Stomach smooth muscle (tissue), 2 donors: ENCODE measurements around the gene NCAN.
"Not testable (repeated sequence)": the region's sequence is repeated elsewhere in the genome, so short reads cannot be mapped to it uniquely, and the experiment has no call there.

ENCODE experiments used
- H3K27ac ChIP-seq: one replicate; pipeline ENCODE4 v1.7.0; 2013; ENCODE audit warnings: mild to moderate bottlenecking, low read length, inconsistent platforms
- H3K27me3 ChIP-seq, 2 donors: one replicate each; pipeline ENCODE4 v1.7.0; 2013; ENCODE audit warnings: low read length in 2 of 2; ENCODE audit not compliant: insufficient read depth in 2 of 2, control insufficient read depth in 1 of 2
- H3K36me3 ChIP-seq, 2 donors: one replicate each; pipeline ENCODE4 v1.7.0; 2013; ENCODE audit warnings: low read length in 2 of 2; ENCODE audit not compliant: control insufficient read depth in 2 of 2, insufficient read depth in 2 of 2
- H3K4me1 ChIP-seq: one replicate; pipeline ENCODE4 v1.7.0; 2013; ENCODE audit warnings: low read length; ENCODE audit not compliant: control insufficient read depth, insufficient read depth
- H3K4me3 ChIP-seq, 2 donors: one replicate each; pipeline ENCODE4 v1.7.0; 2013; ENCODE audit warnings: low read length in 2 of 2
- H3K9ac ChIP-seq, 2 donors: one replicate each; pipeline ENCODE4 v1.7.0; 2013; ENCODE audit warnings: low read length in 2 of 2, mild to moderate bottlenecking in 1 of 2
- H3K9me3 ChIP-seq, 2 donors: one replicate each; pipeline ENCODE4 v1.7.0; 2013; ENCODE audit warnings: low read length in 2 of 2; ENCODE audit not compliant: control insufficient read depth in 2 of 2
- donor health status: healthy.
- donor health status: Pancreatic carcinoma.

The NCAN gene

DNA sequence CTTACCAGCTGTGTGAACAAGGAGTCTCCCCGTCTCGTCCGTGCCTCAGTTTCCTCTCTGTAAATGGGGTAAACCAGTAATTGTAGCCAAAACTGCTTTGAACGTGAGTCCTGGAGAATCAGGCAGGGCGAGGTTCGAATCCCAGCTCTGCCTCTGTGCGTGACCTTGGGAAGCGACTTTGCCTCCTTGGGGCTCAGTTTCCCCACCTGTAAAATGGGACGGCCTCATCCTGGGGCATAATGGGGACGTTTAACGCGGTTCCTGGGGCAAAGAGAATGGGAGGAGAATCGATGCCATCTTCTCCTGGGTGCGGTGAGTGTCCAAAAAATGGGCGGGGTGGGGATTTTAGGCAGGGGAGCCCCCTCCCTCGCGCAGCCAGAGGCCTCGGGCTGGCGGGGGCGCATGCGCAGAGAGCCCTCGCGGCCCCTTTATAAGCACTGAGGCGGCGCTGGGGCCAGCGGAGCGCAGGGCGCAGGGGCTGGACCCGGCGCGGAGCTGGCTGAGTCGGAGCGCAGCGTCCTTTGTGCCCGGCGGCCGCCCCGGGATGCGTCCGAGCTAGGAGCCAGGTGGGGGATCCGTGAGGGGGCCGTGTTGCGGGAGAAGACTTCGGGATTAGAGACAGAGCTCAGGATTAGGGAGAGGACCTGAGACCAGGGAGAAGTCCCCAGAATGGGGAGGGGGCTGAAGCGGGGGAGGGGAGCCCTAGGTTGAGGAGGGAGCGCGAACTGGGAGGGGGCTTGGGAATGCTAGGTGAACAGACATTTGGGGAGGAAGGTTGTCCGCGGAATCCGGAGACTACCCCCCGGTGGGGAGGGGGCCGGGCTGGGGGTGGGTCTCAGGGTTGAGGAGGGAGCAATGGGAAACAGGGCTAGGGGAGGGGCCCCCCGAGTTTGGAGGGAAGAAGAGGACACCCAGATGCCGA is at the start of gene NCAN:
Gene NCAN (plus strand): TSS at position 460 of the 922 bp plus-strand sequence. CDS start 4,996 bp downstream, outside the sequence.
- Histone ChIP-seq H3K9me3 (no peaks in the 10 kb centered on the region), H3K4me3 (no peak within 1 kb of the TSS), H3K36me3 (no peaks in the 10 kb centered on the region), H3K9ac (no peak within 1 kb of the TSS), H3K4me1 (no peaks in the 10 kb centered on the region), H3K27ac (no peak within 1 kb of the TSS), H3K27me3 (peaks cover 43 to 53% of the 10 kb centered on the region in 2 donors)

DNA sequence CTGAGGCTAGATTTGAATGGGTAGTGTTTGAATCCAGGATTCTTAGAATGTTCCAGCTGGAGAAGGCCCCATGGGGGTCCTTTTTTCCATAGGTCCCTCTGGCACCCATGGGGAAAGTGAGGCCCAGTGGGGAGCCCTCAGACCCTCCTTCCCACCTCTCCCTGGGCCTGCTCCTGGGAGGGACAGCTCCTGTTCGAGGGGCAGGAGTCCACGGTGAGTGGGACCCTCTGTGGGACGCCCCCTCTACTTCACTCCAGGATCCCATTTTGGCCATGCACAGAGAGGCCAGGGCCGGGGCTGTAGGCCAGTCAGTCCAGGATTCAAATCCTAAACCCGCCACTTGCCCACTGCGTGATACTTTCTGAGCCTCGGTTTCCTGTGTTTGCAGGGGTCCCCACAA is 49.3 kb upstream of the NCAN start:
- Histone ChIP-seq H3K36me3 (peaks cover 0 to 3% of the 10 kb centered on the region in 2 donors), H3K9me3 (no peaks in the 10 kb centered on the region), H3K4me1 (no peaks in the 10 kb centered on the region), H3K9ac (no peak overlapping the region), H3K27ac (no peak overlapping the region), H3K4me3 (no peak overlapping the region), H3K27me3 (no peaks in the 10 kb centered on the region)

DNA sequence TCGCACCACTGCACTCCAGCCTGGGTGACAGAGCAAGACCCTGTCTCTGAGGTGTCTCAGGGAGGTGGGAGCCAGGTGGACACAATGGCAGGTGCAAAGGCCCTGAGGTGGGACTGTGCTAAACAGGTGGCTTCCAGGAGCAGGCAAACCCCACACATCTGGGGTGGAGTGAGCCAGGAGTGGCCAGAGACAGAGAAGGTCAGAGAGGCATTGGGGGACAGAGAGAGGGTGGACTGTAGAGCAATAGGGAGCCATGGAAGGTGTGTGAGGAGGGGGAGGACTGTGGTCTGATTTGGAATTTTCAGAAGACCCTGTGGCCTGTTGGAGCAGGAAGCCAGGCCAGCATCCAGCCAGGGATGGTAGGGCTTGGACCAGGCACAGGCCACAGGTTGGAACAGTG is 46.4 kb upstream of the NCAN start:
- H3K9ac ChIP-seq = no peak overlapping the region
- no peak overlapping the region for H3K27ac ChIP-seq
- peaks cover 8% of the 10 kb centered on the region for H3K4me1 ChIP-seq
- no peak overlapping the region for H3K4me3 ChIP-seq
- peaks cover 0 to 3% of the 10 kb centered on the region in 2 donors for H3K36me3 ChIP-seq
- no peaks in the 10 kb centered on the region for H3K9me3 ChIP-seq
- peaks cover 5 to 6% of the 10 kb centered on the region in 2 donors for H3K27me3 ChIP-seq

DNA sequence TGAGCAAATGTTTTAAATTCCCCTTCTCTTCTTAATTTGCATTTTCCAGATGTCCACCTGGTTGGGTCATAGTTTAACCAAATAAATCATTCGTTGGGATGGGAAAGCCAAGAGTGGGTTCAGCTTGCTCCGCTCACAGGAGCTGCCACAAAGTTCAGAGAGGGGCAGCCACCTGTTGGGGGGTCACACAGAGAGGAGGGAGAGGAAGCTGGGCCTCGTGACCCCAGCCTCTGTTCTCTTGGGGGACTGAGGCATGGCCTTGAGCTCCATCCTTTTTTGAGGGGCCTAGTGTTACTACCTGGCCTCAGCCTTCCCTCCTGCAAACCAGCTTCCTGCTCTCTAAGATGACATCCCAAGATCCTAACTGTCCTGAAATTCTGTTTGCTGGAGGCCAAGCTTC is 44.1 kb upstream of the NCAN start:
- no peak overlapping the region for H3K27ac ChIP-seq
- no peak overlapping the region for H3K9ac ChIP-seq
- peaks cover 0 to 3% of the 10 kb centered on the region in 2 donors for H3K36me3 ChIP-seq
- no peaks in the 10 kb centered on the region for H3K9me3 ChIP-seq
- H3K4me3 ChIP-seq = no peak overlapping the region
- H3K4me1 ChIP-seq = peaks cover 11% of the 10 kb centered on the region
- peaks cover 8 to 10% of the 10 kb centered on the region in 2 donors for H3K27me3 ChIP-seq

DNA sequence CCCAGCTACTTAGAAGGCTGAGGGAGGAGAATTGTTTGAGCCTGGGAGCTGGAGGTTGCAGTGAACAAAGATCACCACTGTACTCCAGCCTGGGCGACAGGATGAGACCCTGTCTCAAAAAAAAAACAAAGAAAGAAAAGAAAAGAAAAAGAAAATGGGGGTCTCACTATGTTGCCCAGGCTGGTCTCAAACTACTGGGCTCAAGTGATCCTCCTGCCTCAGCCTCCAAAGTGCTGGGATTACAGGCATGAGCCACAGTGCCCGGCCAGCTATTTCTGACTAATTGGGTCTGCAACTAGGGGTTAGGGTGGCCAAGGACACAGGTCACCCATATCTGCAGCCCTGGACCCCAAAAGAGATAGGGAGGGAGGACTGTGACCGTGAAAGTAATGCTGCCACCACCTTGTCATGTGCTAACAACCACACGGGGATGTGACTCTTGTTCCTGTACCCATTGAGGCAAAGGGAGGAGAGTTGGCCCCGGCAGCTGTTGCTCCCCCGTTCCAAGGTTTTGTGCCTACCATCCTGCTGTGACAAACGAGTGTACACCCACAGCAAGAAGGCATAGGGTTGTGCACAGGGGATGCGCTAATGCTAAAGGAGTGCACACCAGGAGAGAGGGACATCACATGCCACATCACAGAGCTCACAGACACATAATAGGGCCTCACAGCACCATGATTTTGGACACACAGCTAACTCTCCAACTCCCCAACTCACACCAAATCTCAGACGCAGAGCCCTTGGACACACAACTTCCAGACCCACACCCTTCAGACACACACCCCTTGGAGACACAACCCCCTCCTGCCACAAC is 42.3 kb upstream of the NCAN start:
- Histone ChIP-seq H3K36me3 (peaks cover 0 to 3% of the 10 kb centered on the region in 2 donors), H3K4me3 (peak overlapping the region in 1 of 2 donors; percentile 57), H3K9ac (no peak overlapping the region), H3K27ac (no peak overlapping the region), H3K9me3 (no peaks in the 10 kb centered on the region), H3K27me3 (peaks cover 8 to 10% of the 10 kb centered on the region in 2 donors), H3K4me1 (peaks cover 11% of the 10 kb centered on the region)

DNA sequence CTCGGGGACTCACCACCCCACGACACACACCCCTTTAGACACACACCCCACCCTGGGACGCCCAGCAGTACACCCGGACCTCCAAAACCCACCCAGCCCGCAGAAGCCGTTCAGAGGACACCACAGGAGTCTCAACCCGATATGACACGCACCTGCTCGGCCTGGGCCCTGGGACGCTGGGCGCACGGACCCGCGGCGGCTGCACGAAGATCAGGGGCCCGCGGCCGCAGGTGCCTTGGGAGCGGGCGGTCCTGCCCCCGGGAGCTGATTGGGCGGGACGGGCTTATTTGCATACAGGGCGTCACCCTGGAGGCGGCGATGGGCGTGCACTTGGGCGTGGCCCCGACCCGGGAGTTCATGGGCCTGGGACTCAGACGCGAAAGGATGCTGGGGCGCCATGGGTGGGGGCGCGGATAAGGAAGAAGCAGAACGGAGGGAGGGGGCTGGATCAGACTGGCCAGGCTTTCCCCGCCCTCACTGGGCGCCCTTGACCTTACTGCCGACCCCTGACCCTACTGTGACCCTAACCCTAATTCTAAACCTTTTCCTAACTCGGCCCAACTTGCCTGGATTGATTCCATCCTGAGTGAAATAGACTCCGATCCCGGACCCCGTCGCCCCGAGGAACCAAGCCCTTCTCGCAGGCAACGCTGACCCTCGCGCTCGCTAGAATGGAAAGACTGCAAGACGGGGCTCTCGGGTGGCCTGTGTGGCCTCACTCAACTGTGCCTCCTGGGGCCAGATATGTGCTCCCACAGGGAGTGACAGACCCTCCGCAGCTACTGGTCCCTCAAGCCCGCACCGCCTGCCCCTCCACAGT is 41.5 kb upstream of the NCAN start, which contains the start of gene MEF2B:
Gene MEF2B (minus strand): TSS at position 211 of the 820 bp plus-strand sequence. CDS start 19,528 bp downstream, outside the sequence.
- H3K27me3 ChIP-seq = peaks cover 8 to 10% of the 10 kb centered on the region in 2 donors
- H3K9ac ChIP-seq = no peak within 1 kb of the TSS
- H3K36me3 ChIP-seq = peaks cover 0 to 3% of the 10 kb centered on the region in 2 donors
- no peak within 1 kb of the TSS for H3K27ac ChIP-seq
- H3K4me3 ChIP-seq = peak within 1 kb of the TSS in 1 of 2 donors; percentile 57
- no peaks in the 10 kb centered on the region for H3K9me3 ChIP-seq
- H3K4me1 ChIP-seq = peaks cover 14% of the 10 kb centered on the region

DNA sequence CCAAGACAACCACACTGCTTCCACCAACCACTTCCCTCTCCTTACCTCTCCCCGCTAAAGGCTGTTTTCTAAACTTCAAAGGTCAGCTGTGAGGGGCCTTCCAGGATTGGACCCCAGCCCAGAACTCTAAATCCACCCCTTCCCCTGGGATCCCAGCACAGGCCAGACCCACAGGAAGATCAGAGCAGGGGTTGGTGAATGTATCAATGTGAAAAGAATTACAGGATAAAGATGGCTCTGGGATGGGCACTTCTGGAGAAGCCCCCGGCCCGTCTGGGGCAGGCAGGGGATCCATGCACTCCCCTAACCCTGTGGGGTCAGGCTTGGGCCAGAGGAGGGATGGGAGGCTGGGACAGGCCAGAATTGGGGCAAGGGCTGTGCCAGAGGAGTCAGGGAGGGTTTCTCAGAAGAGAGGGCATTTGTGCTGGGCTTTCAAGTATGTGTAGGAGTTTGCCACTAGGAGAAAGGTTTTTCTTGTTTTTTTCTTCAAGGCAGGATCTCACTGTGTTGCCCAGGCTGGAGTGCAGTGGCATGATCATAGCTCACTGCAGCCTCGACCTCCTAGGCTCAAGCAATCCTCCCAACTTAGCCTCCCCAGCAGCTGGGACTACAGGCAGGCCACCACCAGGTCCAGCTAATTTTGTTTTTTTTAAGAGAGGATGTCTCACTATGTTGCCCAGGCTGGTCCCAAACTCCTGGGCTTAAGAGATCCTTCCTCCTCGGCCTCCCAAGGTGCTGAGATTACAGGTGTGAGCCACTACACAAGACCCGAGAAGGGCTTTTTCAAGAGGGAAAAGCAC is 40.7 kb upstream of the NCAN start:
- Histone ChIP-seq H3K27ac (no peak overlapping the region), H3K4me1 (peaks cover 14% of the 10 kb centered on the region), H3K36me3 (no peaks in the 10 kb centered on the region), H3K9me3 (no peaks in the 10 kb centered on the region), H3K27me3 (peaks cover 8 to 10% of the 10 kb centered on the region in 2 donors), H3K9ac (no peak overlapping the region), H3K4me3 (no peak overlapping the region)

DNA sequence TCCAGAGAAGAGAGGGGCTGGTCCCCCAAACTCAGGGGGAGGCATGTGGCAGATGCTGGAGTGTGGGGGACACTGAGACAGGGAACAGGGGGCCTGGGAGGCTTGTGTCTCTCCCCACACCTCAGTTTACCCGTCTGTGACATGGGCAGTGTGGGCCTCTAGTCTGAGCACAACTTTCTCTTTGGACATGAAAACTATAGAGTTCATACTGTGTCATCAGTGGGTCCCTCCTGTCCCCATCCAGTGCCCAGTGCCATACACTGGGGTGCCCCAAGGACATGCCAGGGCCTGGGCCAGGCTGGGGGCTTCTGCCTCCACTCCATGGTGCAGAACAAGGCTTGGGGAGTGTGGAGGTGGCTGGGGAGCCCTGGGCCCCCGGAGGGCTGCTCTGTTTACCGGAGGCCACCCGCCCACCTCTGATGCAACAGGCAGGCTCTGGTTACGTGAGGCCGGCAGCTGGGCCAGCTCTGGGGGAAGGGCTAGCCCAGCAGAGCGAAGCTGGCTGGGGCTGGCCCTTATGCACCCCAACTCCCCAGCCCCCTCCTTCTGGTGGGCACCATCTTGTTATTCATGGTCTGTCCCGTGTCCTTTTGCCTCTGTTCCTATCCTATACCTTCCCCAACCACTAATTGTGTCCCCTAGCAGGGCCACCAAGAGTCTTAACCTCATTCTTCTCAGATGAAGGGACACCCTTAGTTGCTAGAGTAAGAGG is 39.8 kb upstream of the NCAN start:
- Histone ChIP-seq H3K4me1 (peaks cover 14% of the 10 kb centered on the region), H3K9me3 (no peaks in the 10 kb centered on the region), H3K27me3 (peaks cover 8 to 10% of the 10 kb centered on the region in 2 donors), H3K4me3 (no peak overlapping the region), H3K36me3 (peaks cover 4 to 5% of the 10 kb centered on the region in 2 donors), H3K9ac (no peak overlapping the region), H3K27ac (no peak overlapping the region)

DNA sequence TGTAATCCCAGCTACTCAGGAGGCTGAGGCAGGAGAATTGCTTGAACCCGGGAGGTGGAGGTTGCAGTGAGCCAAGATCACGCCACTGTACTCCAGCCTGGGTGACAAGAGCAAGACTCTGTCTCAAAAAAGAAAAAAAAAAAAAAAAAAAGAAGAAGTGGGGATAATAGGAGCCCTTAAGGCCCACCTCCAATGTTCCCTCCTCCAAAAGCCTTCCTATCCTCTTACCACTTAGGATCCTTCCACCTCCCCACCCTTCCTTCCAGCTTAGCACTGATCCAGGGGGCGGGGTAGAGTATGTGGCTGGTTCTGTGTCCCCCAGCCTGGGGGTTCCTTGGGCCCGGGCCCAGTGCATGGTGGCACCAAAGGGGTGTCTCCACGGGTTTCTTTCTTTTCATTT is 38.5 kb upstream of the NCAN start:
- H3K27ac ChIP-seq, H3K9ac ChIP-seq, H3K36me3 ChIP-seq, H3K4me3 ChIP-seq, H3K9me3 ChIP-seq, H3K27me3 ChIP-seq: not testable (repeated sequence)
- peaks cover 14% of the 10 kb centered on the region for H3K4me1 ChIP-seq
